SK-N-SH (cell line): ENCODE results near the gene OSGEPL1. TPM values are rescaled to one million over a fixed set of nuclear protein-coding genes. Genes with fewer than 3 reads are reported as not detected.

ENCODE experiments used
- CTCF ChIA-PET: fragments of 300-600, 350-600 bp; formaldehyde crosslinking; extraction: SDS; loops from one replicate; lab custom pipeline; 2021; lab: Yijun Ruan, JAX
- POLR2A ChIA-PET: fragments of 350-600 bp; sonication (Branson Sonifier 250); formaldehyde crosslinking; extraction: SDS; loops from one replicate; lab custom pipeline; 2020; ENCODE audit warnings: antibody characterized with exemption, inconsistent platforms; lab: Yijun Ruan, JAX
- DNase-seq: peaks from one replicate; pipeline ENCODE4 v3.0.0; 2012
- H2AFZ ChIP-seq: fragments of 200-600 bp; sonication (generic); 2 replicates; pipeline ENCODE4 v1.8.1; 2016; ENCODE audit warnings: antibody characterized with exemption, mild to moderate bottlenecking, low read depth
- H3F3A ChIP-seq: fragments of 200-600 bp; sonication (generic); replicated peaks from 2 replicates; pipeline ENCODE3; 2016; ENCODE audit warnings: antibody characterized with exemption, mild to moderate bottlenecking; ENCODE audit not compliant: insufficient read depth
- H3K27ac ChIP-seq, 2 experiments: fragments of 200-500 bp in 1 of 2; fragments of 200-600 bp in 1 of 2; sonication (Bioruptor generic) in 1 of 2; sonication (generic), shearing (Covaris generic) in 1 of 2; 2 replicates each; pipeline versions ENCODE4 v1.5.1 to v1.6.1; 2014 to 2016; ENCODE audit warnings: low read depth in 2 of 2, inconsistent platforms in 1 of 2, low read length in 1 of 2, mild to moderate bottlenecking in 1 of 2, mixed read lengths in 1 of 2
- H3K27me3 ChIP-seq: fragments of 200-600 bp; sonication (generic), shearing (Covaris generic); 2 replicates; pipeline ENCODE4 v1.6.1; 2016; ENCODE audit warnings: mixed run types; ENCODE audit not compliant: insufficient read depth
- H3K36me3 ChIP-seq, 2 experiments: fragments of 200-500 bp in 1 of 2; fragments of 200-600 bp in 1 of 2; sonication (Bioruptor generic) in 1 of 2; sonication (generic) in 1 of 2; replicated peaks in 1 of 2; 2 replicates each; pipeline versions ENCODE3 to v1.5.1; 2014 to 2016; ENCODE audit warnings: low read length in 1 of 2, mild to moderate bottlenecking in 1 of 2; ENCODE audit not compliant: insufficient read depth in 2 of 2, control insufficient read depth in 1 of 2
- H3K4me1 ChIP-seq, 2 experiments: fragments of 200-500 bp in 1 of 2; fragments of 200-600 bp in 1 of 2; sonication (Bioruptor generic) in 1 of 2; sonication (generic), shearing (Covaris generic) in 1 of 2; 2 replicates each; pipeline versions ENCODE4 v1.5.1 to v1.6.1; 2014 to 2016; ENCODE audit warnings: low read depth in 1 of 2, low read length in 1 of 2, mixed run types in 1 of 2; ENCODE audit not compliant: insufficient read depth in 2 of 2, control insufficient read depth in 1 of 2
- H3K4me2 ChIP-seq: fragments of 200-600 bp; sonication (generic), shearing (Covaris generic); 2 replicates; pipeline ENCODE4 v1.6.1; 2017; ENCODE audit warnings: mixed run types
- H3K4me3 ChIP-seq, 2 experiments: fragments of 200-500 bp in 1 of 2; fragments of 200-600 bp in 1 of 2; sonication (Bioruptor generic) in 1 of 2; sonication (generic), shearing (Covaris generic) in 1 of 2; 2 replicates each; pipeline versions ENCODE4 v1.5.1 to v1.8.1; 2014 to 2016; ENCODE audit warnings: low read depth in 2 of 2, inconsistent platforms in 1 of 2, low read length in 1 of 2, mild to moderate bottlenecking in 1 of 2, mixed read lengths in 1 of 2, moderate library complexity in 1 of 2
- H3K79me2 ChIP-seq: fragments of 200-600 bp; sonication (generic); 2 replicates; pipeline ENCODE4 v1.8.1; 2017; ENCODE audit warnings: mild to moderate bottlenecking; ENCODE audit not compliant: insufficient read depth
- H3K9ac ChIP-seq: fragments of 200-600 bp; sonication (generic); 2 replicates; pipeline ENCODE4 v1.6.1; 2017; ENCODE audit warnings: mixed run types
- H3K9me2 ChIP-seq: fragments of 200-600 bp; sonication (generic); 2 replicates; pipeline ENCODE4 v1.6.1; 2017; ENCODE audit warnings: mixed run types
- H3K9me3 ChIP-seq: fragments of 200-600 bp; sonication (generic); 2 replicates; pipeline ENCODE4 v1.6.1; 2017; ENCODE audit warnings: mixed run types, mild to moderate bottlenecking, moderate library complexity
- H4K20me1 ChIP-seq: fragments of 200-600 bp; sonication (generic); 2 replicates; pipeline ENCODE4 v1.6.1; 2017; ENCODE audit warnings: mild to moderate bottlenecking, mixed run types; ENCODE audit not compliant: insufficient read depth
- CHD2 ChIP-seq: fragments of 150-350 bp; IDR thresholded peaks from 2 replicates; pipeline ENCODE4 v1.6.1; 2018; ENCODE audit warnings: low read length; ENCODE audit not compliant: partially characterized antibody
- EP300 ChIP-seq, 2 experiments: IDR thresholded peaks; 2 replicates each; pipeline versions ENCODE4 v1.4.0 to v1.6.1; 2012; ENCODE audit warnings: borderline replicate concordance in 1 of 2, low read depth in 1 of 2, low read length in 1 of 2
- EZH2phosphoT487 ChIP-seq: fragments of 200-600 bp; sonication (generic); IDR thresholded peaks from 2 replicates; pipeline ENCODE4 v1.6.1; 2017; ENCODE audit warnings: low read depth, mixed run types, mild to moderate bottlenecking, antibody characterized with exemption, moderate library complexity, borderline replicate concordance
- MEF2A ChIP-seq: IDR thresholded peaks from 2 replicates; pipeline ENCODE4 v1.4.0; 2012; ENCODE audit warnings: low read depth, borderline replicate concordance
- MXI1 ChIP-seq: IDR thresholded peaks from 2 replicates; pipeline ENCODE4 v1.6.1; 2012; ENCODE audit warnings: mild to moderate bottlenecking, low read depth, low read length, improper control_type of control experiment
- NFIC ChIP-seq: IDR thresholded peaks from 2 replicates; pipeline ENCODE4 v1.4.0; 2012; ENCODE audit warnings: borderline replicate concordance
- RFX5 ChIP-seq: IDR thresholded peaks from 2 replicates; pipeline ENCODE4 v1.6.1; 2012; ENCODE audit warnings: mild to moderate bottlenecking, improper control_type of control experiment, low read length
- RXRA ChIP-seq: IDR thresholded peaks from 2 replicates; pipeline ENCODE4 v1.4.0; 2012; ENCODE audit warnings: low read depth, mild to moderate bottlenecking, borderline replicate concordance
- SMC3 ChIP-seq: IDR thresholded peaks from 2 replicates; pipeline ENCODE4 v1.6.1; 2012; ENCODE audit warnings: low read depth, low read length, improper control_type of control experiment
- TAF1 ChIP-seq: IDR thresholded peaks from 2 replicates; pipeline ENCODE4 v1.6.1; 2012; ENCODE audit warnings: low read depth, mild to moderate bottlenecking, low read length, moderate library complexity, borderline replicate concordance
- TCF12 ChIP-seq: IDR thresholded peaks from 2 replicates; pipeline ENCODE4 v1.4.0; 2012
- YY1 ChIP-seq: IDR thresholded peaks from 2 replicates; pipeline ENCODE4 v1.4.0; 2012; ENCODE audit warnings: low read depth, mild to moderate bottlenecking
- ZBTB33 ChIP-seq: IDR thresholded peaks from 2 replicates; pipeline ENCODE4 v1.4.0; 2012; ENCODE audit warnings: low read depth, borderline replicate concordance
- WGBS: methylation state at CpG from one replicate; pipeline ENCODE4 v1.1.6; 2017; ENCODE audit warnings: low lambda C conversion rate; 5-methylcytosine and 5-hydroxymethylcytosine counted together
- polyA plus RNA-seq, 3 experiments: library from polyadenylated mRNA; depleted of rRNA; stranded (reverse); fragments of >200 nt; gene quantifications; 2 replicates each; pipeline ENCODE4 v1.2.3, GENCODE V29; 2012
- TF ChIP-seq, protein P1 (sequence below): fragments of 150-350 bp; IDR thresholded peaks from 2 replicates; pipeline ENCODE4 v1.6.1; 2017; ENCODE audit warnings: antibody characterized with exemption, low read length, low read depth, borderline replicate concordance
- TF ChIP-seq, protein P2 (sequence below): IDR thresholded peaks from 2 replicates; pipeline ENCODE4 v1.4.0; 2012; ENCODE audit warnings: low read depth

OSGEPL1 gene
- polyA plus RNA-seq, 1 of the 3 experiments (the other 2 are of a cell fraction): 5.8 TPM

GRCh38 chr2:189762551-189763298 lies at the start of gene OSGEPL1 (continued):
- TF ChIP-seq, protein P1, sequence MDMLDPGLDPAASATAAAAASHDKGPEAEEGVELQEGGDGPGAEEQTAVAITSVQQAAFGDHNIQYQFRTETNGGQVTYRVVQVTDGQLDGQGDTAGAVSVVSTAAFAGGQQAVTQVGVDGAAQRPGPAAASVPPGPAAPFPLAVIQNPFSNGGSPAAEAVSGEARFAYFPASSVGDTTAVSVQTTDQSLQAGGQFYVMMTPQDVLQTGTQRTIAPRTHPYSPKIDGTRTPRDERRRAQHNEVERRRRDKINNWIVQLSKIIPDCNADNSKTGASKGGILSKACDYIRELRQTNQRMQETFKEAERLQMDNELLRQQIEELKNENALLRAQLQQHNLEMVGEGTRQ: 0 out of 2 replicates have a peak, but pooled peaks have one; percentile 43
- TF ChIP-seq CHD2 (peak; percentile 23), RXRA (no peak), MXI1 (peak; percentile 94), RFX5 (peak; percentile 57; the same call in 1 of the 2 replicates), ZBTB33 (peak; percentile 55; the same call in 1 of the 2 replicates), MEF2A (no peak), SMC3 (no peak), EP300 (IDR thresholded peaks at IDR 0.05; ENCODE audit: borderline replicate concordance in 1 of 2, low read depth in 1 of 2, low read length in 1 of 2) (0 out of 4 replicates have a peak, but pooled peaks of 1 of the 2 experiments have one; percentile 28), NFIC (no peak), TAF1 (peak; percentile 68)
- TF ChIP-seq, all 33 proteins: peak for 18

- no peak for TF ChIP-seq RFX5
- TF ChIP-seq, protein P2, sequence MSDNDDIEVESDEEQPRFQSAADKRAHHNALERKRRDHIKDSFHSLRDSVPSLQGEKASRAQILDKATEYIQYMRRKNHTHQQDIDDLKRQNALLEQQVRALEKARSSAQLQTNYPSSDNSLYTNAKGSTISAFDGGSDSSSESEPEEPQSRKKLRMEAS: no peak
- TF ChIP-seq MEF2A: no peak
- TF ChIP-seq MXI1: no peak
- no peak for TF ChIP-seq EZH2phosphoT487
- no peak for TF ChIP-seq YY1
- no peak for TF ChIP-seq SMC3
- TF ChIP-seq NFIC: no peak
- no peak for TF ChIP-seq RXRA
- no peak for TF ChIP-seq TCF12
- Histone ChIP-seq H3K9me3 (no peaks in the 10 kb centered on the region), H3K79me2 (peaks cover 13% of the 10 kb centered on the region; the same call in 1 of the 2 replicates), H3K9me2 (0 out of 2 replicates have a peak, but pooled peaks cover 3% of the 10 kb centered on the region), H2AFZ (no peak overlapping the region), H3K27me3 (no peaks in the 10 kb centered on the region), H3K4me2 (no peak overlapping the region), H4K20me1 (no peaks in the 10 kb centered on the region), H3K36me3 (peaks cover 68 to 73% of the 10 kb centered on the region in 2 experiments), H3F3A (no peaks in the 10 kb centered on the region), H3K27ac (no peak overlapping the region), H3K9ac (no peak overlapping the region), H3K4me1 (peaks cover 0 to 5% of the 10 kb centered on the region in 2 experiments; a peak in 3 of 4 replicates), H3K4me3 (no peak overlapping the region)
- CTCF ChIA-PET: interaction anchor here (1.5 kb wide), 1 partner anchor 143 kb away, joined by 3 read pairs; no protein-coding TSS in a partner anchor
- WGBS: 96% methylated on average over 3 of the region's 3 CpGs
- POLR2A ChIA-PET: no interaction called here
- no peak for DNase-seq
These were observed 40.8 kb upstream of the OSGEPL1 start for GRCh38 chr2:189803431-189803830.
